ENCODE measurements around the gene S100P. TPM values are rescaled to one million over a fixed set of nuclear protein-coding genes. Genes with fewer than 3 reads are reported as not detected.
"Not testable (repeated sequence)": the region's sequence is repeated elsewhere in the genome, so short reads cannot be mapped to it uniquely, and the experiment has no call there.

S100P gene
- total and polyA plus RNA-seq, 9 donors = 0.37 to 2.1 (median 0.86) TPM; not detected in 3

DNA sequence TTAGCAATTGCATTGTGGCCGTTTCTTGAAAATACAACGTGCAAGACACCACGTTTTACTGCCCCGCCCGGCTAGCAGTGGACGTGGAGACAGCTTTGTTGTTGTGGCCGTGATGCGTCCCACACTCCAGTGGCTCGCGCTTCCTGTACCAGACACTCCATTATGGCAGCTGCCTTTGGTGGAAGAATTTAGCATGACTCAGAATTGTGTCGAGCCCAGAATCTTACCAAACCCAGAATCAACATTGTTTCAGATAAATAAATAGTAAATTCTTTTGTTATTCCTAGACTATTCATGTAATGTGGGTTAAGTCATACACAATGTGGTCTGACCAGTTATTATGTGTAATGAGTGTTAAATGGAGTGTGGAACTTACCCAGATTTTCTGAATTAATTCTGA lies 25.3 kb upstream of the S100P start:
- H3K4me3 ChIP-seq = no peak overlapping the region
- no peak for DNase-seq
- no peaks in the 10 kb centered on the region for H3K9me3 ChIP-seq
- no peak overlapping the region for H3K27ac ChIP-seq
- no peaks in the 10 kb centered on the region for H3K27me3 ChIP-seq
- TF ChIP-seq EP300 (IDR thresholded peaks at IDR 0.05) = no peak
- TF ChIP-seq CTCF (IDR thresholded peaks at IDR 0.05) = no peak
- TF ChIP-seq POLR2A (IDR thresholded peaks at IDR 0.05) = no peak
- 84 to 91% (median 84%) methylated on average over 11 of the region's 11 CpGs for WGBS, 3 donors
- peaks cover 7% of the 10 kb centered on the region for H3K4me1 ChIP-seq (ENCODE audit: insufficient read depth)
- intact Hi-C loops (cut with DNase I) = no loop called here
- H3K36me3 ChIP-seq = no peaks in the 10 kb centered on the region

DNA sequence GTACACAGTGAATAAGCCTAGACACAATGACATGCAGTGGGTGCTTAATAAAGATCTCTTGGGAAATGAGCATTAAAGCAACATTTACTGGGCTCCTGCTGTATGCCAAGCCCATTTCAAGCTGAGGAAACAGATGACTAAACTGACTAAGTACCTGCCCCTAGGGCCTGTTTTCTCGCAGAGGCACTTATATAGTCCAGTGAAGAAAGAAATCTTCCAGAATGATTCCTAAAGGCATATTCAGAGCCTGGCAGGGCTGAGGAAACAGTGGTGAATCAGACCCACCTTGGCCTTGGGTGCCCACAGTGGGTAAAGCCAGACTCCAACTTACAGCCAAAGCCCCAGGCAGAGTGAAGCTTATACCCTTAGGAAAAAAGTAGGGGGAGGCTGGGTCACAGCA lies 22.0 kb upstream of the S100P start:
- Histone ChIP-seq H3K36me3 (no peaks in the 10 kb centered on the region), H3K9me3 (no peaks in the 10 kb centered on the region), H3K27me3 (no peaks in the 10 kb centered on the region), H3K4me3 (no peak overlapping the region), H3K27ac (no peak overlapping the region), H3K4me1 (ENCODE audit: insufficient read depth) (peaks cover 16% of the 10 kb centered on the region)
- no peak for DNase-seq
- TF ChIP-seq CTCF (IDR thresholded peaks at IDR 0.05) (no peak), POLR2A (IDR thresholded peaks at IDR 0.05) (no peak), EP300 (IDR thresholded peaks at IDR 0.05) (no peak)
- intact Hi-C loops (cut with DNase I) = no loop called here
- WGBS, 3 donors = 83 to 93% (median 90%) methylated on average over 1 of the region's 1 CpG

GRCh38 chr4:6672131-6672530 lies 21.5 kb upstream of the S100P start:
- Histone ChIP-seq H3K27ac (no peak overlapping the region), H3K4me1 (ENCODE audit: insufficient read depth) (peaks cover 19% of the 10 kb centered on the region), H3K27me3 (no peaks in the 10 kb centered on the region), H3K9me3 (no peaks in the 10 kb centered on the region), H3K4me3 (no peak overlapping the region), H3K36me3 (no peaks in the 10 kb centered on the region)
- TF ChIP-seq EP300 (IDR thresholded peaks at IDR 0.05) (no peak), CTCF (IDR thresholded peaks at IDR 0.05) (no peak), POLR2A (IDR thresholded peaks at IDR 0.05) (no peak)
- intact Hi-C loops (cut with DNase I) = no loop called here
- DNase-seq = no peak
- 96 to 97% (median 97%) methylated on average over 19 of the region's 19 CpGs for WGBS, 3 donors

DNA sequence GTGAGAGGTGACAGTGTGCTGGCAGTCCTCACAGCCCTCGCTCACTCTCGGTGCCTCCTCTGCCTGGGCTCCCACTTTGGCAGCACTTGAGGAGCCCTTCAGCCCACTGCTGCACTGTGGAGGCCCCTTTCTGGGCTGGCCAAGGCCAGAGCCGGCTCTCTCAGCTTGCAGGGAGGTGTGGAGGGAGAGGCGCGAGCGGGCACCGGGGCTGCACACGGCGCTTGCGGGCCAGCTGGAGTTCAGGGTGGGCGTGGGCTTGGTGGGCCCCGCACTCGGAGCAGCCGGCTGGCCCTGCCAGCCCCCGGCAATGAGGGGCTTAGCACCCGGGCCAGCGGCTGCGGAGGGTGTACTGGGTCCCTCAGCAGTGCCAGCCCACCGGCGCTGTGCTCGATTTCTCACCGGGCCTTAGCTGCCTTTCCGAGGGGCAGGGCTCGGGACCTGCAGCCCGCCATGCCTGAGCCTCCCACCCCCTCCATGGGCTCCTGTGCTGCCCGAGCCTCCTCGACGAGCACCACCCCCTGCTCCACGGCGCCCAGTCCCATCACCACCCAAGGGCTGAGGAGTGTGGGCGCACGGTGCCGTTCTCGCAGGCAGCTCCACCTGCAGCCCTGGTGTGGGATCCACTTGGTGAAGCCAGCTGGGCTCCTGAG lies 21.0 kb upstream of the S100P start:
- intact Hi-C loops (cut with DNase I); H3K9me3 ChIP-seq; H3K36me3 ChIP-seq; H3K4me3 ChIP-seq; H3K27ac ChIP-seq; H3K27me3 ChIP-seq: not testable (repeated sequence)
- WGBS, 3 donors = 94 to 97% (median 95%) methylated on average over 33 to 34 of the region's 34 CpGs
- DNase-seq = peak in 2 of 5 donors; percentile 45 to 46
- H3K4me1 ChIP-seq (ENCODE audit: insufficient read depth) = peaks cover 19% of the 10 kb centered on the region

GRCh38 chr4:6673191-6673659 lies 20.5 kb upstream of the S100P start:
- peak in 1 of 5 donors; percentile 52 for DNase-seq
- intact Hi-C loops (cut with DNase I); H3K9me3 ChIP-seq; H3K27me3 ChIP-seq; H3K36me3 ChIP-seq: not testable (repeated sequence)
- H3K27ac ChIP-seq = peak overlapping the region in 1 of 2 donors; percentile 79
- WGBS, 3 donors = 15 to 36% (median 29%) methylated on average over 14 of the region's 14 CpGs
- H3K4me1 ChIP-seq (ENCODE audit: insufficient read depth) = peaks cover 19% of the 10 kb centered on the region
- peak overlapping the region; percentile 81 for H3K4me3 ChIP-seq

Measured in ovary (tissue), 9 donors.